ENCODE results near the gene RANBP10.

- TF ChIP-seq CTCF (IDR thresholded peaks at IDR 0.05) (no peak), EP300 (IDR thresholded peaks at IDR 0.05) (no peak), POLR2A (IDR thresholded peaks at IDR 0.05) (no peak), POLR2AphosphoS5 (IDR thresholded peaks at IDR 0.05) (no peak)
Measured at GRCh38 chr16:67844497-67844896, 38.1 kb upstream of the RANBP10 start.
